Parathyroid adenoma (tissue), 2 donors: ENCODE results near the gene KLRC3.
A peak's percentile ranks its signal among the peaks of the same experiment; 100 is the strongest.

Experiments used
- H2AFZ ChIP-seq: fragments of 300-600 bp; sonication (generic); one replicate; pipeline ENCODE4 v1.7.0; 2017; ENCODE audit warnings: antibody characterized with exemption, mild to moderate bottlenecking
- H3K27ac ChIP-seq: fragments of 300-600 bp; sonication (generic); one replicate; pipeline ENCODE4 v1.7.0; 2017
- H3K27me3 ChIP-seq: fragments of 300-600 bp; sonication (generic); one replicate; pipeline ENCODE4 v1.7.0; 2017; ENCODE audit warnings: low read length; ENCODE audit not compliant: control insufficient read depth, insufficient read depth
- H3K36me3 ChIP-seq: fragments of 300-600 bp; sonication (generic); one replicate; pipeline ENCODE4 v1.7.0; 2017; ENCODE audit warnings: low read length; ENCODE audit not compliant: control insufficient read depth, insufficient read depth
- H3K4me1 ChIP-seq: fragments of 300-600 bp; sonication (generic); one replicate; pipeline ENCODE4 v1.7.0; 2017; ENCODE audit warnings: control low read depth
- H3K4me2 ChIP-seq: fragments of 300-600 bp; sonication (generic); one replicate; pipeline ENCODE4 v1.7.0; 2017; ENCODE audit warnings: low read length
- H3K4me3 ChIP-seq: fragments of 300-600 bp; sonication (generic); one replicate; pipeline ENCODE4 v1.7.0; 2017; ENCODE audit warnings: low read depth, low read length
- H3K79me2 ChIP-seq: fragments of 300-600 bp; sonication (generic); one replicate; pipeline ENCODE4 v1.7.0; 2017; ENCODE audit warnings: control low read depth
- H3K9ac ChIP-seq: fragments of 300-600 bp; sonication (generic); one replicate; pipeline ENCODE4 v1.7.0; 2017; ENCODE audit warnings: mild to moderate bottlenecking
- H3K9me3 ChIP-seq: fragments of 300-600 bp; sonication (generic); one replicate; pipeline ENCODE4 v1.7.0; 2017; ENCODE audit warnings: low read length; ENCODE audit not compliant: control insufficient read depth
- TF ChIP-seq, protein P1 (sequence below): fragments of 300-600 bp; sonication (generic); IDR thresholded peaks from one replicate; pipeline ENCODE4 v1.7.0; 2017; ENCODE audit warnings: antibody characterized with exemption, mild to moderate bottlenecking
- donor health status: primary hyperparathyroidism.

KLRC3 gene

DNA sequence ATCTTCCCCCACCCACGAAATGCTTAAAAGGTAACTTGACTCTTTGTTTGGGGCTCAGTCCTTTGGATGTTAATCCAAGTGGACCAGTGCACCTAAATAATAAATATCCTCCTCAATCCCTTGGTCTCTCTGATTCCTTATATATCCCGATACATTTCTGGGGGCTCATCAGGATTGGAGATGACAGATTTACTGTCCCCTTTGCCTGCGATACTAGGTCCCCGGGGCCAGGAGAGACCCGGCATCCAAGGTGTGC, 56.8 kb downstream of the KLRC3 start:
- Histone ChIP-seq H3K9ac (peak overlapping the region; percentile 43), H3K79me2 (no peaks in the 10 kb centered on the region), H3K4me3 (peak overlapping the region; percentile 79), H3K9me3 (no peaks in the 10 kb centered on the region), H3K4me1 (peaks cover 26% of the 10 kb centered on the region), H3K36me3 (no peaks in the 10 kb centered on the region), H2AFZ (peak overlapping the region; percentile 98), H3K27me3 (no peaks in the 10 kb centered on the region), H3K27ac (peak overlapping the region; percentile 92), H3K4me2 (peak overlapping the region; percentile 87)
- TF ChIP-seq, protein P1, sequence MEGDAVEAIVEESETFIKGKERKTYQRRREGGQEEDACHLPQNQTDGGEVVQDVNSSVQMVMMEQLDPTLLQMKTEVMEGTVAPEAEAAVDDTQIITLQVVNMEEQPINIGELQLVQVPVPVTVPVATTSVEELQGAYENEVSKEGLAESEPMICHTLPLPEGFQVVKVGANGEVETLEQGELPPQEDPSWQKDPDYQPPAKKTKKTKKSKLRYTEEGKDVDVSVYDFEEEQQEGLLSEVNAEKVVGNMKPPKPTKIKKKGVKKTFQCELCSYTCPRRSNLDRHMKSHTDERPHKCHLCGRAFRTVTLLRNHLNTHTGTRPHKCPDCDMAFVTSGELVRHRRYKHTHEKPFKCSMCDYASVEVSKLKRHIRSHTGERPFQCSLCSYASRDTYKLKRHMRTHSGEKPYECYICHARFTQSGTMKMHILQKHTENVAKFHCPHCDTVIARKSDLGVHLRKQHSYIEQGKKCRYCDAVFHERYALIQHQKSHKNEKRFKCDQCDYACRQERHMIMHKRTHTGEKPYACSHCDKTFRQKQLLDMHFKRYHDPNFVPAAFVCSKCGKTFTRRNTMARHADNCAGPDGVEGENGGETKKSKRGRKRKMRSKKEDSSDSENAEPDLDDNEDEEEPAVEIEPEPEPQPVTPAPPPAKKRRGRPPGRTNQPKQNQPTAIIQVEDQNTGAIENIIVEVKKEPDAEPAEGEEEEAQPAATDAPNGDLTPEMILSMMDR = no peak

DNA sequence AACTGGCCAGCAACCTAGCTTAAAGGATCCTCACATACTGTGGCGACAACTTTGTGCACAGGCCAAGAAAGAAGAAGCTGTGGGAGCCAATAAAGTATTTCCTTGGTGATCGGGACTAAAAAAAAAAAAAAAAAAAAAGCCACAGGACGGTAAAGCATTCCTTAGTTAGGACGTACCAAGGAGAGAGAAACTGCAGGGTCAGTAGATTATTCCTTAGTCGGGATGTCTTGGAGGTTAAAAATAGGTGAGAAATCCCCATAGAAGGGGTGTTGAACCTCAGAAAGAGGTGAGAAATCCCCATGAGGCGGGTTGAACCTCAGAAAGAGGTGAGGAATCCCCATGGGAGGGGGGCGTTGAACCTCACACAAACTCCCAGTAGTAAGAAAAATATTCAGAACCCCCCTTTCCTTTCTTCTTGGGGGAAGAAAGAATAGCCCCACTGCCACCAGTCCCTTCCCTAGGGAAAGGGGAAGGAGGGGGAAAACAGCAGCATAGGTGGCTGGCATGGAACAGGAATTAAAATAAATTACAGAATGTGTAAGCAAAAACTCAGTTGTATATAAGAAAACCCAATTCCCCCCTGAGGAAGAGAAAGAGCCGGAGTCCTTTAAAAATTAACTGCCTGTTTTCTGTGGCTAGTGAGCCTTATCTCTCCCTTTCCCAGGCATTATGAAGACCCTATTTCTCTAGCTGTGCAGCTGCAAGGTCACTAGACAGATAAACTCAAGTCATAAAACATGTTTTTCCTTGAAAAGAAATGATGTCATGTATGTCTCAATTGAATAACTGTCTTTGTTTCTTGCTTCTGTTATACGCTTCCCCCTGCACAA, 57.4 kb downstream of the KLRC3 start:
- H3K36me3 ChIP-seq = no peaks in the 10 kb centered on the region
- H3K4me2 ChIP-seq = peak overlapping the region; percentile 21
- peaks cover 26% of the 10 kb centered on the region for H3K4me1 ChIP-seq
- no peaks in the 10 kb centered on the region for H3K27me3 ChIP-seq
- peak overlapping the region; percentile 92 for H3K27ac ChIP-seq
- no peaks in the 10 kb centered on the region for H3K9me3 ChIP-seq
- no peaks in the 10 kb centered on the region for H3K79me2 ChIP-seq
- peak overlapping the region; percentile 79 for H3K4me3 ChIP-seq
- peak overlapping the region; percentile 98 for H2AFZ ChIP-seq
- H3K9ac ChIP-seq = no peak overlapping the region
- TF ChIP-seq, protein P1 = no peak

DNA sequence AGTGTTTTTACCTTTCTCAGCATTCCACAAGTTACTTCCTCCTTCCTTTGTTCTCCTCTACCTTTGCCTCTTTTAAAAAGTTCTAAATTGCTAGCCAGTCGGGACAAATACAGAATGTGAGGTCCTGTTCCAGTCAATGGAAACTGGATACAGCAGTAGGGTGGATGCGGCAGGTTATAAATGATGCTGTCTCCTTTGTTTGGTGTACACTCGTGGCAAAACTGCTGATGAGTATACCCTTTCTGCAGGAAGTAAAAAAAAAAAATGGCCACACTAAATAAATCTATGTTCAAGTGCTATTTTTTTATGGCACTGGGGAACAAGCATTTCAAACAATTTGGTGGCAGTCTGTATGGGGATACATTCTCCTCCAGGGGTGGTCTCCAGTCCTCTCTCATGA, 58.1 kb downstream of the KLRC3 start:
- Histone ChIP-seq H3K27me3 (no peaks in the 10 kb centered on the region), H3K9me3 (no peaks in the 10 kb centered on the region), H3K36me3 (no peaks in the 10 kb centered on the region), H3K4me2 (no peak overlapping the region), H3K4me1 (peaks cover 22% of the 10 kb centered on the region), H2AFZ (peak overlapping the region; percentile 98), H3K9ac (no peak overlapping the region), H3K4me3 (no peak overlapping the region), H3K27ac (peak overlapping the region; percentile 92), H3K79me2 (no peaks in the 10 kb centered on the region)
- TF ChIP-seq, protein P1 = no peak
